NCI-H774 (cell line): ENCODE measurements around the gene DENND2A.
"Not testable (repeated sequence)": the region's sequence is repeated elsewhere in the genome, so short reads cannot be mapped to it uniquely, and the experiment has no call there.

Experiments
- DNase-seq: peaks from one replicate; lab custom pipeline; 2025; lab: John Stamatoyannopoulos, UW

Gene DENND2A

GRCh38 chr7:140544388-140544826 lies 96.2 kb downstream of the DENND2A start:
- no peak for DNase-seq

GRCh38 chr7:140542228-140542603 lies 98.4 kb downstream of the DENND2A start:
- DNase-seq = no peak

DNA sequence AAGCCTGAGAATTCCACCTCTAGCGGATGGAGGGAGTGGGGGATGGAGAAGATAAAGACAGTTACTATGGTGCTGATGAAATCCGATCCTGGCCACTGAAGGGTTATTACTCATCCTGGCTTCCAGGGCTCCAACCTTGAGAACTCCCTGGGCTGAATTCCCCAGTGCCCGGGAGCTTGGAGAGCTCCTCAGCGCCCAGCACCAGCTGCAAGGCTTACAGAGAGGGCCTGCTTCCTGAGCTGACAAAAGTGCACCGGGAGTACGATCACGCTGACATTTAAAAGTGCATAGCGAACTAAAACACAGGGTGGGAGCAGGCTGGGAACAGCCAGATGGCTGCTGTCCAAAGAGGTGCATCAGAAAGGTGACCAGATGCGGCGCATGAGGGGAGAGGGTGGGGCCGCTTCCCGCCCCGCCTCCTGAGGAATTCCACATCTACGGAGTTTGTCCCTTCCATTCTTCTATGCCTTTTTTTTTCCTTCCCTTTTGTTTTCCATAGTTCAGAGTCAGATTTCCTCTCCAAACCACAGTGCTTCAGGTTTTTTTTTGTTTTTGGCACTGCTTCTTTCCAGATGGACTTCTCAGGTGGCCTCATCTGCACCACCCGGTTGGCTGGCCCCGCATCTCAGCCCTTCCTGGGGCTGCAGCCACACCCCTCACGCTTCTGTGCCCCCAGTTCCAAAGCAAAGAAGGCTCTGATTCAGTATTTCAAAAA lies 98.9 kb downstream of the DENND2A start:
- no peak for DNase-seq

- no peak for DNase-seq
Observed at GRCh38 chr7:140541176-140541512, 99.5 kb downstream of the DENND2A start.

- no peak for DNase-seq
Observed at GRCh38 chr7:140540136-140540777, 100.4 kb downstream of the DENND2A start.

DNA sequence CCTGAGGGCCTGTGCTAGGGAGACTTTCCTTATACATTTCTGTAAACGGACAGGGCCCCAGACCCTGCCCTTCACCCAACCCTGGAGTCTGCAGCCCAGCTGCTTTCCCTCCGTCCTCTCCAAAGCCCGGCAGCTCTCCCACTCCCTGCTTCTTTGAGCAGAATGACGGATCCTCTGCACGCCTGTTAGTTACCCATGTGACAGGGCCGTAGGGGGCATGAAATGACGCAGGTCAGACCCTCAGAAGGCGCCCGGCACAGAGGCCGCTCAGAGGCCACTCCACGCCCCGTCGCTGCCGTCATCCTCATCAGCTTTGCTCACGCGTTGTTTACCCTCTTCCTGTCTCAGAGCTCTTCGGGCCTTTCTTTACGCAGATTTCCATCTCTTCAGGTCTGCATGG lies 101.2 kb downstream of the DENND2A start:
- no peak for DNase-seq

- DNase-seq = no peak
Observed at GRCh38 chr7:140537750-140538482, 102.7 kb downstream of the DENND2A start.

GRCh38 chr7:140534743-140535142 lies 105.9 kb downstream of the DENND2A start:
- no peak for DNase-seq

DNA sequence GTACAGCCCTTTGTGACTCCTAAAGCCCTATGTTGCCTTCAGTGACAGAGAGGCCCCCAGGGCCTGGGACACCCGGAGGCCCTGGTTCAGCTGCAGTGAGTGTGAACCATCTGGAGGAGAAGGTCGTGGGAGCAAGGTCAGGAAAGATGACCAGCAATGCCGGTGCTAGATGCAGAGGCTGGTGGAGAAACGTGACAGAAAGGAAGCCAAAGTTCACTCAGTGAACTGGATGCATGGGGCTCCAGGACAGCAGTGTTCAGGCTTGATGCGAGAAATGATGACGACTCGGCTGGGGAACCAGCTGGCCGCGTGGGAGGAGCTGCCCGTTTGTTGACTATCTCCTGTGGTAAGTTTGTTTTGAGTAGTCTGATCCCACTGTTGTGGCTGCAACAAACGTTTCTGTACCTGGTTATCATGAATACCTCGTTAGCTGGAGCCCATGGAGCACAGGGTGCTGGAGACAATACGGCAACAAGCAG lies 107.2 kb downstream of the DENND2A start:
- no peak for DNase-seq

DNA sequence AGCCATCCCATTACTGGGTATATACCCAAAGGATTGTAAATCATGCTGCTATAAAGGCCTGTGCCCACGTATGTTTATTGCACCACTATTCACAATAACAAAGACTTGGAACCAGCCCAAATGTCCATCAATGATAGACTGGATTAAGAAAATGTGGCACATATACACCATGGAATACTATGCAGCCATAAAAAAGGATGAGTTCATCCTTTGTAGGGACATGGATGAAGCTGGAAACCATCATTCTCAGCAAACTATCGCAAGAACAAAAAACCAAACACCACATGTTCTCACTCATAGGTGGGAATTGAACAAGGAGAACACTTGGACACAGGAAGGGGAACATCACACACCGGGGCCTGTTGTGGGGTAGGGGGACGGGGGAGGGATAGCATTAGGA lies 111.2 kb downstream of the DENND2A start:
- DNase-seq = not testable (repeated sequence)

DNA sequence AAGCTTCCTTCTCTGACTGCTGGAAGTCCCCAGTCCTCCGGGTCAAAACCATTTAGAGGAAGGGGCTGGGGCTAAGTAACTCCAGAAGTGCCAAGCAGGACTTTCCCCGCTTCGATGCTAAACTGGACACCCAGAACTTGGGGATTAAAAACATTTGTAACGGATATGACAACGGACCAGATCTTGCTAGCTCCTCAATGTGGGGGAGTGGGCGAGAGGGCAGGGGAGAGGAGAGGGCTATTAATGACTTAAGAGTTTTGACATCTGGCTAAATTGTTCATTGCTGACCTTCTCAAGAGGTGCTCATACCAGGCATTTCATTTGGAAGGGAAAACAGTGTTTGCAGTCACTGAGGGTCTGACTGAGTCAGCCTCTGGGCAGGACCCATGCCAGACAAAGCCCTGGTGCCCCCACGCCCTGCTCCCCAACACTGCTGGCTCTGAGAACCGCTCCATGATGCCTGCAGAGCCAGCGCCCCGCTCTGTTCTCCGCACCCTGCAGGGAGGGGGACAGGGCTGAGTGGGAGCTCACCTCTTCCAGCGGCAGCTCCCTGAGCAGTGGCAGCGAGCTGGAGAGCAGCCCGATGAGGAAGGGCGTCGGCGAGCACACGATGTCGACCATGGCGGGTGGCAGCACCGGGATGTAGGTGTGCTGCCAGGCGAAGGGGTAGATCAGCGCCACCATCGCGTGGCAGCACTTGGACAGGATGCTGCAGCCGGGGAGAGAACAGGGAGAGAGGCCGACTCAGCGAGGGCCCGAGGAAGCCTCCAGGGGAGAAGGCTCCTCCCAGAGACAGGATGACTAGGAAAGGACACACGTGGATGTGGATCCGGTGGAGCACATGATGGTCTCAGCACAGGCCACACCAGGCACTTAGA lies 113.6 kb downstream of the DENND2A start:
- no peak for DNase-seq

- no peak for DNase-seq
Observed at GRCh38 chr7:140526214-140526613, 114.4 kb downstream of the DENND2A start.

DNA sequence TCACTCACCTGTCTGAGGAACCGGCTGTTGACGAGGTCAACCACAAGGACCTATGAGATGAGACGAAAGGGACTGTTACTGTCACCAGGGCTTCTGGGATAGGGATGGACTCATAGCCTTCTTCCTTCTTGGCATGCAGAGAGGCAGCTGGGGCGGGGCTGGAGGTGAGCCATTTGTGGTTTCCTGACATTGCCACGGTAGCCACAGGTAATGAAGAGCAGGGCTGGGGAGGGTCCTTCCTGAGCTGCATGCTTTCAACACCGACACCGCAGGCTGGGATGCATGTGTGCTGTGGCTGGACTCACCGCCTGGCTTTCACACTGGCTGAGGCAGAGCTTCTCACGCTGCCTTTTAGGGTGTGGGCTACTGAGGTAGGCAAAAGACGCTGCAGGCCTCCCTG lies 114.9 kb downstream of the DENND2A start:
- no peak for DNase-seq

- no peak for DNase-seq
Observed at GRCh38 chr7:140521421-140521820, 119.2 kb downstream of the DENND2A start.

- DNase-seq = no peak
Observed at GRCh38 chr7:140519007-140519399, 121.6 kb downstream of the DENND2A start.

- no peak for DNase-seq
Observed at GRCh38 chr7:140518370-140519006, 122.1 kb downstream of the DENND2A start.

GRCh38 chr7:140517546-140518369 lies 122.9 kb downstream of the DENND2A start:
- peak; percentile 64 for DNase-seq

GRCh38 chr7:140512317-140513000 lies 128.2 kb downstream of the DENND2A start:
- peak; percentile 61 for DNase-seq

GRCh38 chr7:140509789-140510188 lies 130.8 kb downstream of the DENND2A start:
- DNase-seq = no peak

DNA sequence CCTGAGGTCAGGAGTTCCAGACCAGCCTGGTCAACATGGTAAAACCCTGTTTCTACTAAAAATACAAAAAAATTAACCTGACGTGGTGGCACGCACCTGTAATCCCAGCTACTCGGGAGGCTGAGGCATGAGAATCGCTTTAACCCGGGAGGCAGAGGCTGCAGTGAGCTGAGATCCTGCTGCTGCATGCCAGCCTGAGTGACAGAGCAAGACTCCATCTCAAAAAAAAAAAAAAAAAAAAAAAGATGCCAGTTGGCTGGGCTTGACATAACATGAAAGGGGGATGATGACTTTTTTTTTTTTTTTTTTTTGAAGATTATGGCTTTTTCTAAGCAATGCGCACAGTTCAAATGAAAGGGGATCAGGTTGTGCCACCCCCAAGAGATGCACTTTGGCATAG lies 133.1 kb downstream of the DENND2A start:
- DNase-seq = not testable (repeated sequence)
